Lower leg skin (tissue), 4 donors: ENCODE measurements around the gene PPARGC1A. TPM values are rescaled to one million over a fixed set of nuclear protein-coding genes. Genes with fewer than 3 reads are reported as not detected.

ENCODE experiments used
- DNase-seq, 2 donors: peaks; one replicate each; pipeline ENCODE4 v3.0.0-alpha.2; 2019; ENCODE audit warnings: low spot score in 2 of 2
- H3K4me3 ChIP-seq: fragments of 200-600 bp; sonication (generic); 2 replicates; pipeline ENCODE4 v1.5.1; 2017; ENCODE audit warnings: mild to moderate bottlenecking, low read depth; ENCODE audit not compliant: poor library complexity, severe bottlenecking
- POLR2A ChIP-seq, 2 donors: fragments of 450-650 bp; IDR thresholded peaks; one replicate each; pipeline ENCODE4 v1.6.1; 2016 to 2017; ENCODE audit warnings: antibody characterized with exemption in 2 of 2, mild to moderate bottlenecking in 1 of 2, moderate library complexity in 1 of 2
- whole genome bisulfite sequencing, 2 donors: methylation state at CpG; one replicate each; pipeline ENCODE4 v1.1.5; 2018; 5-methylcytosine and 5-hydroxymethylcytosine counted together
- intact Hi-C: fragments of 100-400 bp; cut with DNase I; formaldehyde crosslinking; loops from one replicate; pipeline ENCODE4 v1.15.0; 2023; ENCODE audit warnings: low total_unique reads
- total RNA-seq, 4 donors: library from RNA; depleted of rRNA; stranded (reverse); fragments of >200 nt; gene quantifications; one replicate each; pipeline ENCODE4 v1.1.0, GENCODE V29; 2016
- TF ChIP-seq, protein P1 (sequence below), 3 donors: fragments of 450-650 bp; IDR thresholded peaks; one replicate each; pipeline ENCODE4 v1.5.1; 2016; ENCODE audit warnings: antibody characterized with exemption in 3 of 3, mild to moderate bottlenecking in 3 of 3, moderate library complexity in 2 of 3

Gene PPARGC1A
- total RNA-seq, 4 donors from 2014 or later: 3.4 to 40.0 (median 14.1) TPM

DNA sequence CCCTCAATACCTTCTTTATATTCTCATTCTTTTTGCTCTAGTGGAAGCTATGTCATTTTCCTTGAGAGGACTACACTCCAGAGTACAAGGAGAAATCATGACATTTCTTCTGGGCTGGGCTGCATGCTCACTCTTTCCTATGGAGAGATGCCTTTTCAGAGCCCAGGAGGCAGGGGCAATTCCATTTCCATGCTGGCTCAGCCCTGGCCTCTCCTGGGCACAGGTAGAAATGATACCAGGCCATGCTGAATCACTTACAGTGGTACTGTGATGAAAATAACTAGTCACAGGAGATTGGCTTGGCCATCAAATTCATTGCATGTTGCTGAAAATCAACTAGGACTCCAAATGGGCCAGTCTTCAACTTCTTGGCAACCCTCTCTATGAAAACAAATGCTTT, 34.0 kb upstream of the PPARGC1A start:
- no peak for DNase-seq

DNA sequence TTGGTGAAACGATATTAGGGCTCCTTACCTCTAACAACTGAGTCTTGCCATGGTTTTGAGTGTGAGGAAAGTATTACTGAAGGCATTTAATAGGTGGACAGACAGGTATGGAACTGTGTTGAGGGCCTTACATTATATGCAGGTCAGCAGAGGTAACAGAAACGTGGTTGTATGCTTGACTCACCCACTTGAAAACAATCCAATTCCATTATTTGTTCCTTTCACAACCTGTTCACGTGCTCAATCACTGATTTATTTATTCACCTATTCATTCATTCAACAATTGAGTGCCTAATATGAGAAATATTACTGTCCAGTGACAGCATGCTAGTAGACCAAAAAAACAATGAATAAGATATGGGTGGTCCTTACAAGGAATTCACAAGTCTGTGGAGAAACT, 33.3 kb upstream of the PPARGC1A start:
- no peak for TF ChIP-seq POLR2A (IDR thresholded peaks at IDR 0.05)
- intact Hi-C loops: no loop called here
- WGBS, 2 donors: 57 to 59% methylated on average over 3 of the region's 3 CpGs
- DNase-seq: no peak
- H3K4me3 ChIP-seq: no peak overlapping the region

More for the DNA sequence above, 34.0 kb upstream of the PPARGC1A start:
- H3K4me3 ChIP-seq: no peak overlapping the region
- intact Hi-C loops: no loop called here
- TF ChIP-seq, protein P1, sequence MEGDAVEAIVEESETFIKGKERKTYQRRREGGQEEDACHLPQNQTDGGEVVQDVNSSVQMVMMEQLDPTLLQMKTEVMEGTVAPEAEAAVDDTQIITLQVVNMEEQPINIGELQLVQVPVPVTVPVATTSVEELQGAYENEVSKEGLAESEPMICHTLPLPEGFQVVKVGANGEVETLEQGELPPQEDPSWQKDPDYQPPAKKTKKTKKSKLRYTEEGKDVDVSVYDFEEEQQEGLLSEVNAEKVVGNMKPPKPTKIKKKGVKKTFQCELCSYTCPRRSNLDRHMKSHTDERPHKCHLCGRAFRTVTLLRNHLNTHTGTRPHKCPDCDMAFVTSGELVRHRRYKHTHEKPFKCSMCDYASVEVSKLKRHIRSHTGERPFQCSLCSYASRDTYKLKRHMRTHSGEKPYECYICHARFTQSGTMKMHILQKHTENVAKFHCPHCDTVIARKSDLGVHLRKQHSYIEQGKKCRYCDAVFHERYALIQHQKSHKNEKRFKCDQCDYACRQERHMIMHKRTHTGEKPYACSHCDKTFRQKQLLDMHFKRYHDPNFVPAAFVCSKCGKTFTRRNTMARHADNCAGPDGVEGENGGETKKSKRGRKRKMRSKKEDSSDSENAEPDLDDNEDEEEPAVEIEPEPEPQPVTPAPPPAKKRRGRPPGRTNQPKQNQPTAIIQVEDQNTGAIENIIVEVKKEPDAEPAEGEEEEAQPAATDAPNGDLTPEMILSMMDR (IDR thresholded peaks at IDR 0.05): no peak
- no peak for TF ChIP-seq POLR2A (IDR thresholded peaks at IDR 0.05)

DNA sequence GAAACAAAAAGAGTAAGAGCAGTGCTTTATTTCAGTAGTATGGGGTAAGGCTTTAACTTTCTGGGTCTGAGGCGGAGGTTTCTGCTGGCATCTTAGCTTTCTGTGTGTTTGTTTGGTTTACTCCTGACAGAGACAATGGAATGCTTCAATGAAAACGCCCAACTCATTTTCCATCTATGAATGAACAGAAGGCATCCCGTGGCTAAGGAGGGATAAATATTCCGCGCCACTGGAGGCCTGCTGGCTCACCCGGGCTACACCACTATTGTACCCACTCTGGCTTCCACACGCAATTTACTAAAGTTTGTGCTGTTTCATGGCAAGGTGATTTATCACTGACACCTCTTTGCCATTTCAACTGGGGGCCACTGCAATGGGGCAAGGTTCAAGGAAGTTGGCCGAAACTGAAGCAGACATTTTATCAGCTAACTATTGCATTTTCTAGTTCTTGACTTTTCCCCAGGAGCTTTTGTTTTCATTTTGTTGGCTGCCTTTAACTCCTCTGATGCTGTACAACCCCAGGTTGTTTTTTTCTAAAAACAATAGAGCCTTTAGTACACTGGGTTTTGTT, 32.8 kb upstream of the PPARGC1A start:
- 82 to 87% methylated on average over 8 of the region's 8 CpGs for WGBS, 2 donors
- DNase-seq: no peak
- TF ChIP-seq POLR2A (IDR thresholded peaks at IDR 0.05): no peak
- TF ChIP-seq, protein P1 (IDR thresholded peaks at IDR 0.05): no peak
- no peak overlapping the region for H3K4me3 ChIP-seq
- intact Hi-C loops: no loop called here

DNA sequence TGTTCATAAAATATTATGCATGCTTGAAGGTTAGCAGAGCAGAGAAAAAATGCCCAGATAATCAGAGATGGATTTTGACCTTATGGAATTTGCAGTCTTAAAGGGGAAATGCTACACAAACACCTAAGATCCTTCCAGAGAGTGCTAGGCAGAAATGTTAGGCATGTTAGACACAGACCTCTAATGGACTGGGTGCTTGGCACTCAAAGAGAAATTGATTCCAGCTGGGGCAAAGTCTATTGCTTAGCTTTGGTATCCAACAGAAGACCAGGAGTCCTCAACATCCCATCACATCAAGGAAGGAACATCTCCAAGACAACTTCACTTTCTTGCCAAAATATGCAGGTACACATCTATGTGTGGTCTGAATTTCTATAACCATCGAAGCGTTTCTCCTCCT, 32.2 kb upstream of the PPARGC1A start:
- intact Hi-C loops: no loop called here
- H3K4me3 ChIP-seq: no peak overlapping the region
- WGBS, 2 donors: 78 to 94% methylated on average over 2 of the region's 2 CpGs
- no peak for DNase-seq
- TF ChIP-seq, protein P1 (IDR thresholded peaks at IDR 0.05): no peak
- no peak for TF ChIP-seq POLR2A (IDR thresholded peaks at IDR 0.05)

DNA sequence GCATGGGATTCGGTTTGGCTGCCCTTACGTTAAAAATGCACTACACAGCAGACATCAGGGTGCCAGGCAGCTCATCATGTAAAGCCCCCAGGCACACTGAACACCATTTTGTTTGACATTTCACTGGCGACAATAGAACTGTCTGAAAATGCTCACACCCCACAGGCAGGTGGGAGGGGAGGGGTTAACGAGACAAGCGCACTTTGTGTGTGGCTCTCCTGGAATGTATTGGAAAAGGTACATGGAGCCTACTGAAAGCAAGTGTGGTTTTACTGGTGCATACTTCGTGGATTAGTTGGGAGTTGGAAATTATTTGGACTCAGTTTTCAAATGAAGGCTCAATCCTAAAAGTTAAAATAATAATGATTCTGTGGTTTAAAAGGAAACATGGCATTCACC, 31.6 kb upstream of the PPARGC1A start:
- TF ChIP-seq, protein P1 (IDR thresholded peaks at IDR 0.05): no peak
- TF ChIP-seq POLR2A (IDR thresholded peaks at IDR 0.05): no peak
- no peak overlapping the region for H3K4me3 ChIP-seq
- no peak for DNase-seq
- 46 to 60% methylated on average over 6 of the region's 6 CpGs for WGBS, 2 donors
- intact Hi-C loops: no loop called here

DNA sequence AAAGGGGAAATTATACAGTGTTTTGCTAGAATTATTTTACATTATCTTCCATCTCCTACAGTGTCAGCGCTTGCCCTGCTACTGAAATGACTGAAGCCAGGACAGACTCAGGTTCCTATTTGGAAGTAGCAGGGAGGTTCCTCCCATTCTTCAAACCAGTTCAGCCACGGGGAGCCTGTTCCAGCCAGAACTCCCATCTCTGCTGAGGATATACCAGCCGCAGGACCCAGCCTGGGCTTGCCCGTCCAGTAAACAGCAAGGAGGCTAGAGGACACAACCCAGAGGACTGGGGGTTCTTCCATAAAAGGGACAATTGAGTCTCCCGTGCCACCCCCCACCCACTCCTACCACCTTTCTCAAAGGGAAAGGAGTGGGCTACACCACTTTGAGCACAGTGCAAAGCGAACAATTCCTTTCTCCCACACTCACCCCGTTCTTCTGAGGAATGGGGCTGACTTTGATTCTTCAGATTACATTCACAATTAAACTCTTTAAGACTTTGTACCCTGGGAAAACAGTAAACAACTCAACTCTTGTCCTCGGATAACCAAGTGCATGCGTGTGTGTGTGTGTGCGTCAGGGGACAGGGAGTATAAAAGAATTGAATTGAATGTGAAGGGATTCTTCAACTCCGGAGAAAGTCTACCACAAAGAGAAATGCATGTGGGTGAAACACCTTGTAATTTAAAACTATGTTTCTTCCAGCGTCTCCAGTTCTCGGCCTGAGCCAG, 31.0 kb upstream of the PPARGC1A start:
- WGBS, 2 donors: 42 to 48% methylated on average over 13 of the region's 13 CpGs
- peak; percentile 54 to 87 for DNase-seq
- intact Hi-C loops: no loop called here
- H3K4me3 ChIP-seq: no peak overlapping the region
- TF ChIP-seq POLR2A (IDR thresholded peaks at IDR 0.05): no peak
- TF ChIP-seq, protein P1 (IDR thresholded peaks at IDR 0.05): no peak
